ENCODE measurements around the gene DLL1. TPM values are rescaled to one million over a fixed set of nuclear protein-coding genes. Genes with fewer than 3 reads are reported as not detected.
A peak's percentile ranks its signal among the peaks of the same experiment; 100 is the strongest.

DLL1 gene
- total RNA-seq, 2 donors from 2014 or later: 6.0 to 13.2 TPM

DNA sequence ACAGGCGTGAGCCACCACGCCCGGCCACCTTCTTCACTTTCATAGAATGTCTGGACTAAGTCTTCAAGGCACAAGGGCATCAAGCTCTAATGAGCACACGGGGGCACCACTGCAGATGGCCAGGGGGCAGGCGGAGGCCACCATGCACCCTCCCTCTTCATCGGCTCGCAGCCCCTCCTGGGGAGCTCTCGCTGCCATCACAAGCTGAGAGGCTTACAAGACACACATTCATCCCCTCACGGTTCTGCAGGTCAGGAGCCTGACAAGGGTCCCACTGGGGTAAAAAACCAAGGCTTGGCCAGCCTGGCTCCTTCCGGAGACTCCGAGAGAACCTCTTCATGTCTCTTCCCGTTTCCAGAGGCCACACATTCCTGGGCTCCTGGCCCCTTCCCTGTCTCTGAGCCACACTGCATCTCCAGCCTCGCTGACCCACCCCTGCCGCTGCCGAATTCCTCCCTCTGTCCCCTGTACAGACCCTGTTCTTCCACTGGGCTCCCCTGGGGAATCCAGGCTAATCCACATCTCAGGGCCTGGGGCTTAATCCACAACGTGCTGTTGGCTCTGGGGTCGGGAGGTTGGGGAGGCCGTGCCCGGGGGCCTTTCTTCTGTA lies 19.8 kb downstream of the DLL1 start:
- no peak for ATAC-seq
- H3K27me3 ChIP-seq: no peaks in the 10 kb centered on the region
- peak overlapping the region; percentile 40 to 92 (median 81) for H3K27ac ChIP-seq
- peaks cover 72% of the 10 kb centered on the region for H3K4me1 ChIP-seq
- intact Hi-C loops (cut with DNase I): no loop called here
- no peak overlapping the region for H3K4me3 ChIP-seq
- 73 to 86% methylated on average over 16 to 19 of the region's 19 CpGs for WGBS, 2 donors
- no peaks in the 10 kb centered on the region for H3K36me3 ChIP-seq (replicated peaks in 1 of 2; ENCODE audit: insufficient read depth in 1 of 2, low read depth in 2 of 2)
- no peak for DNase-seq
- TF ChIP-seq CTCF (IDR thresholded peaks at IDR 0.05): no peak
- no peak for TF ChIP-seq POLR2A (IDR thresholded peaks at IDR 0.05)
- no peaks in the 10 kb centered on the region for H3K9me3 ChIP-seq

GRCh38 chr6:170269846-170270541 lies 20.9 kb downstream of the DLL1 start:
- Histone ChIP-seq H3K36me3 (replicated peaks in 1 of 2; ENCODE audit: insufficient read depth in 1 of 2, low read depth in 2 of 2) (no peaks in the 10 kb centered on the region), H3K4me3 (no peak overlapping the region), H3K27me3 (no peaks in the 10 kb centered on the region), H3K9me3 (no peaks in the 10 kb centered on the region), H3K27ac (peak overlapping the region; percentile 79 to 92 (median 84)), H3K4me1 (peaks cover 78% of the 10 kb centered on the region)
- WGBS, 2 donors: 27 to 31% methylated on average over 16 to 17 of the region's 17 CpGs
- DNase-seq: peak in 1 of 4 donors; percentile 41
- intact Hi-C loops (cut with DNase I): no loop called here
- ATAC-seq: no peak
- TF ChIP-seq POLR2A (IDR thresholded peaks at IDR 0.05): peak in 1 of 3 donors; percentile 2
- no peak for TF ChIP-seq CTCF (IDR thresholded peaks at IDR 0.05)

DNA sequence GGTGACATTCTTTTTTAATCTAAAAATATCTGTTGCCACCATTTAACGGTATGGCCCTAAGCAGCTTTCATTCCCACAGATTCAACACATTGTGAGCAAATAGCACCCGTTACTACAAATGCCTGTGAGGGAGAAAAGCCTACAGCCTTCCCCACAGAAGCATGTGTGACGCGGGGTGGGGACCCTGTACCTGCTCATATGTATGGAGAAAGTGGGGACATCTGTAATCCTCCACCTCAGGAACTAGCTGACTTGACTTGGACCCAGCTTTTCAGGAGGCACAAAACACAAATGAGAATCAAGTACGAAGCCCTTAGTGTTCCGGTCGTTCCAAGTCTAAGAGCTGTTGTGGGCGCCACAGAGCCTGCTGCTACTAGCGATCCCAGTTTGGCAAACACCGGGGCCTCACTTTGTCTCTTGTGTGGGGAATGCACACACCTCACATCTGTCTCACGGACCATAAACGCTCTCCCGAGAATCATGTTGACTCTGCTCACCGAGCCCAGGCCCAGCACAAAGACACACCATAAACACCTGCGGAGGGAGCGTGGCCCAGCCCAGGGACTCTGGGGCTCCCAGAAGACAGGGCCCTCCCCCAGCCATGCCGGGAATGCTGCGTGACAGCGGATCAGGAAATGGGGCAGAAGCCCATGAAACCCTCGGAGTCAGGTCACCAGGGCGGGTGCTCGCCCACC lies 21.6 kb downstream of the DLL1 start:
- Histone ChIP-seq H3K27ac (peak overlapping the region; percentile 79 to 92 (median 84)), H3K36me3 (replicated peaks in 1 of 2; ENCODE audit: insufficient read depth in 1 of 2, low read depth in 2 of 2) (no peaks in the 10 kb centered on the region), H3K4me1 (peaks cover 80% of the 10 kb centered on the region), H3K9me3 (no peaks in the 10 kb centered on the region), H3K27me3 (no peaks in the 10 kb centered on the region), H3K4me3 (no peak overlapping the region)
- intact Hi-C loops (cut with DNase I): no loop called here
- DNase-seq: peak; percentile 55 to 77 (median 68)
- 35 to 47% methylated on average over 10 to 22 of the region's 22 CpGs for WGBS, 2 donors
- TF ChIP-seq CTCF (IDR thresholded peaks at IDR 0.05) (no peak), POLR2A (IDR thresholded peaks at IDR 0.05) (peak; percentile 12 to 48 (median 34))
- ATAC-seq: peak; percentile 25

- peak in 2 of 3 donors; percentile 22 to 65 for TF ChIP-seq POLR2A (IDR thresholded peaks at IDR 0.05)
- no peak for TF ChIP-seq CTCF (IDR thresholded peaks at IDR 0.05)
- peak; percentile 80 to 90 (median 86) for DNase-seq
- peak overlapping the region; percentile 79 to 92 (median 84) for H3K27ac ChIP-seq
- 35 to 48% methylated on average over 16 to 22 of the region's 22 CpGs for WGBS, 2 donors
- peak; percentile 28 for ATAC-seq
- H3K9me3 ChIP-seq: no peaks in the 10 kb centered on the region
- no peaks in the 10 kb centered on the region for H3K27me3 ChIP-seq
- intact Hi-C loops (cut with DNase I): no loop called here
- H3K4me1 ChIP-seq: peaks cover 73% of the 10 kb centered on the region
- H3K36me3 ChIP-seq (replicated peaks in 1 of 2; ENCODE audit: insufficient read depth in 1 of 2, low read depth in 2 of 2): no peaks in the 10 kb centered on the region
- no peak overlapping the region for H3K4me3 ChIP-seq
Measured at GRCh38 chr6:170268216-170269129, 22.4 kb downstream of the DLL1 start.

Data from body of pancreas (tissue), 4 donors.